ENCODE measurements around the gene MRTFB.

The MRTFB gene

GRCh38 chr16:14187517-14188338 is 116.6 kb downstream of the MRTFB start:
- no peak for DNase-seq

- DNase-seq: peak; percentile 28
These were observed 122.3 kb downstream of the MRTFB start for GRCh38 chr16:14193316-14193871.

- no peak for DNase-seq
These were observed 123.6 kb downstream of the MRTFB start for GRCh38 chr16:14194721-14195120.

GRCh38 chr16:14196011-14196410 is 124.9 kb downstream of the MRTFB start:
- DNase-seq: no peak

GRCh38 chr16:14196539-14196938 is 125.4 kb downstream of the MRTFB start:
- no peak for DNase-seq

- DNase-seq: no peak
These were observed 126.9 kb downstream of the MRTFB start for GRCh38 chr16:14198012-14198411.

- DNase-seq: no peak
These were observed 127.5 kb downstream of the MRTFB start for GRCh38 chr16:14198572-14198971.

GRCh38 chr16:14199199-14199598 is 128.1 kb downstream of the MRTFB start:
- DNase-seq: no peak

- no peak for DNase-seq
These were observed 128.5 kb downstream of the MRTFB start for GRCh38 chr16:14199624-14200023.

GRCh38 chr16:14202095-14202494 is 131.0 kb downstream of the MRTFB start:
- DNase-seq: no peak

- no peak for DNase-seq
These were observed 131.6 kb downstream of the MRTFB start for GRCh38 chr16:14202697-14203096.

- no peak for DNase-seq
These were observed 132.0 kb downstream of the MRTFB start for GRCh38 chr16:14203166-14203565.

- peak; percentile 6 for DNase-seq
These were observed 134.5 kb downstream of the MRTFB start for GRCh38 chr16:14205666-14206065.

- no peak for DNase-seq
These were observed 140.9 kb downstream of the MRTFB start for GRCh38 chr16:14211856-14212543.

- DNase-seq: no peak
These were observed 144.8 kb downstream of the MRTFB start for GRCh38 chr16:14215941-14216340.

GRCh38 chr16:14219983-14220382 is 148.9 kb downstream of the MRTFB start:
- DNase-seq: no peak

- DNase-seq: no peak
These were observed 152.5 kb downstream of the MRTFB start for GRCh38 chr16:14223632-14224031.

GRCh38 chr16:14225457-14225856 is 154.3 kb downstream of the MRTFB start:
- no peak for DNase-seq

- no peak for DNase-seq
These were observed 161.2 kb downstream of the MRTFB start for GRCh38 chr16:14232106-14232864.

GRCh38 chr16:14236401-14236800 is 165.3 kb downstream of the MRTFB start:
- DNase-seq: no peak

GRCh38 chr16:14238756-14239155 is 167.6 kb downstream of the MRTFB start:
- DNase-seq: no peak

GRCh38 chr16:14239791-14240190 is 168.7 kb downstream of the MRTFB start:
- DNase-seq: no peak

- DNase-seq: no peak
These were observed 169.2 kb downstream of the MRTFB start for GRCh38 chr16:14240219-14240843.

All from stimulated activated CD4-positive, alpha-beta T cell treated with anti-CD3 and anti-CD28 coated beads, Interleukin-1b, Interleukin-23, amount 100 ng/mL, for 48 hours (primary cell).